Esophagus mucosa (tissue), 1 donor: ENCODE results near the gene PRKCE. TPM values are rescaled to one million over a fixed set of nuclear protein-coding genes. Genes with fewer than 3 reads are reported as not detected.
"Not testable (repeated sequence)": the region's sequence is repeated elsewhere in the genome, so short reads cannot be mapped to it uniquely, and the experiment has no call there.

ENCODE experiments used
- ATAC-seq: fragments of 200-7000 bp; cut with Tn5 transposase; one replicate; pipeline ENCODE4 v1.9.1; 2020
- total RNA-seq: library from RNA; stranded (reverse); gene quantifications from one replicate; pipeline ENCODE4 v1.2.4, GENCODE V29; 2023
- donor health status: DM: yes; HTN: yes; CAD: no.

The PRKCE gene
- total RNA-seq, 1 donor from 2014 or later = 13.1 TPM

DNA sequence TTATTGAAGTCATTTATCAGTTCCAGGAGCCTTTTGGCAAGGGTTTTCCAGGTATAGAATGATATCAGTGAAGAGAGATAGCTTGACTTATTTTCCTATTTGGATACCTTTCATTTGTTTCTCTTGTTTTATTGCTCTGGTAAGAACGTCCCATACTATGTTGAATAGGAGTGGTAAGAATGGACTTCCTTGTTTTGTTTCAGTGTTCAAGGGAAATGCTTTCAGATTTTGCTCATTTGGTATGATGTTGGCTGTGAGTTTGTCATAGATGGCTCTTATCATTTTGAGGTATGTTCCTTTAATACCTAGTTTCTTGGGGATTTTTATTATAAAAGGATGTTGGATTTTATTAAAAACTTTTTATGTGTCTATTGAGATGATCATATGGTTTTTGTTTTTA, 558.6 kb downstream of the PRKCE start:
- no peak for ATAC-seq

GRCh38 chr2:46211461-46211860, 560.0 kb downstream of the PRKCE start:
- ATAC-seq = no peak

DNA sequence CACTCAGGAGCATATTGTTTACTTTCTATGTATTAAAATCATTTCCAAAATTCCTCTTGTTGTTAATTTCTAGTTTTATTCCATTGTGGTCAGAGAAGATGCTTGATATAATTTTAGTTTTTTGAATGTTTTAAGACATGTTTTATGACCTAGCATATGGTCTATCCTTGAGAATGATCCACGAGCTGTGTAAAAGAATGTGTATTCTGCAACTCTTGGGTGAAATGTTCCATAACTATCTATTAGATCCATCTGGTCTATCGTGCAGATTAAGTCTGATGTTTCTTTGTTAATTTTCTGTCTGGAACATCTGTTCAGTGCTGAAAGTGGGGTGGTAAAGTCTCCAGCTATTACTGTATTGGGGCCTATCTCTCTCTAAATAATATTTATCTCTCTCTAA, 562.4 kb downstream of the PRKCE start:
- no peak for ATAC-seq

DNA sequence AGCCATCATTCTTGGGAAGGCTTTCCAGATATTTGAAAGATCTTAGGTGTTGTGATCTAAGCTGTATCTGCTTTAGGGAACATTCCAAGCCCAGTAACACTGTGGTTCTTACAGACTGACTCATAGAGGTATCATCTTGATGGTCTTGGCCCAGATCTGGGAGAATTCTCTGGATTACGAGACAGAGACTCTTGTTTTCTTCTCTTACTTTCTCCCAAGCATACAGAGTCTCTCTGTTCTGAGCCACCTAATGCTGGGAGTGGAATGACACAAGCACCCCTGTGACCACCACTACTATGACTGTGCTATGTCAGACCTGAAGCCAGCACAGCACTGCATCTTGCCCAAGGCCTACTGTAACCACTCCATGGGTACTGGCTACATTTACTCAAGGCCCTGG, 564.7 kb downstream of the PRKCE start:
- ATAC-seq = no peak

DNA sequence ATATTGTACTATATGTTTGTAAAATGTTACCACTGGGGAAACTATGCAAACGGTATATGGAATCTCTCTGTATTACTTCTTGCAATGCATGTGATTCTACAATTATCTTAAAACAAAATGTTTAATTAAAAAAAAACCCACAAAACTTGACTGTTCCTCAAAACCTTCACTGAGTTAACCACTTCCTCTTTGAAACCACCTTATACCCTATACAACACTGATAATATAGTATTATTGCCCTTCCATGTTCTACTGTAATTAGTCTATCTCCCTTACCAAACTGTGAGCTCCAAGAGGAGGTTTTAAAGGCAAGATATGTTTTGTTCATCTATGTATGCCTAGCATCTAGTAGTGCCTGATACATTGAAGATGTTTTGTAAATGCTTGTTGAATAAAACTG, 572.0 kb downstream of the PRKCE start:
- not testable (repeated sequence) for ATAC-seq

- ATAC-seq = no peak
These were observed 573.7 kb downstream of the PRKCE start for GRCh38 chr2:46225150-46225625.

- no peak for ATAC-seq
These were observed 574.3 kb downstream of the PRKCE start for GRCh38 chr2:46225730-46226129.

DNA sequence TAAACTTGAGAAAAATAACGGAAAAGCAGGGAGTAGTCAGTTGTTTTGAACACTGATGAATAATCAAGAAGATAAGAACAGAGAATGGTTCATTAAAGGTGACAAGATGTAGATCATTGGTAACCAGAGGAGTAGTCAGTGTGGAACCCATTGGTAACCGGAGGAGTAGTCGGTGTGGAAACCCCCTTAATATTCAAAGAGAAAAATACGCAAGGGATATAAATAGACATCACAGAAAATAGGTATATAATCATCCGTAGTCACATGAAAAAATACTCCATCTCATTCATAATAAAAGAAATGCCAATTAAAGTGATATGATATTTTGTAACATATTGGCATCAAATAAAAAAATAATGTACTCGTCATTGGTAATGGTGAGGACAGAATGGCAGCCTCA, 575.1 kb downstream of the PRKCE start:
- no peak for ATAC-seq

DNA sequence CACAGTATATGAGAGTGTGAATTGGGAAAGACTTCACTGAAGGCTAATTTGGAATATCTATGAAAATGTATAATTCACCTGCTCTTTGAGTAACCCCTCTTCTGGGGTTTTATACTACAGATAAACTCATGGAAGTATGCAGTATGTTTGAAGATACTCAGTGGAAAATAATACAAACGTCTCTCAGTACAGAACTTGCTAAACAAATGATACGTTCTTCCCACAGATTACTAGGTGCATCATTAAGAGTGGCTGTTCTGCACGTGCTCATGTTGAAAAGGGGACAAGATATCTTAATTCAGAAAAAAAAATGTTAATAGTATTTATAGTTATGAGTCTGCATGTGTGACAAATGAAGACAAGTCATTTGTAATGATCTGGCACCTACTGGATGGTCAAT, 575.5 kb downstream of the PRKCE start:
- ATAC-seq = no peak

DNA sequence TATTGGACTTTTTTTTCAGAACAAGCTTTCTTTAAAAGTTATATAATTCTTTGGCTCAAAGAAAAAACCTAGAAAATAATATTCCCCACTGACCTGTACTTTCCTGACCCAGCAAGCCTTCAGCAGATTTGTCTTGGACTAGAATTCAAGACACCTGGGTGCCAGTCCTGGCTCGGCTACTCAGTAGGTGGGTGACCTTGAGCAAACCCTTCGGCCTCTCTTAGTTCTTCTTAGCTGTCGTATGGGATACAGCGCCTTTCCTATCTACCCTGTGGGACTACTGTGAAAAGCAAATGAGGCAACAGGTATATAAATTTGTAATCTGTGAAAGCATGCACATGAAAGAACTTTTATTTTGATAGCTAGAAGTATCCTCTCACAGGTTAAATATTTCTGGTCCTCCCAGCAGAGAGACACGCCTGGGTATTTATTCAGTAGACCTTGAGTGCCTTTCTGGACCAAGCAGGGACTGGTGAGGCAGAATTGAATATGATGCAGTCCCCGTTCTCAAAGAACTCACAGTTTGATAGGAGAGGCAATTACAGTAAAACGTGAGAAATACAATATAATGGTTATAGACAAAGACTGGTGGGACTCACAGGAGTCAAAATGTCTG, 576.3 kb downstream of the PRKCE start:
- ATAC-seq = no peak

DNA sequence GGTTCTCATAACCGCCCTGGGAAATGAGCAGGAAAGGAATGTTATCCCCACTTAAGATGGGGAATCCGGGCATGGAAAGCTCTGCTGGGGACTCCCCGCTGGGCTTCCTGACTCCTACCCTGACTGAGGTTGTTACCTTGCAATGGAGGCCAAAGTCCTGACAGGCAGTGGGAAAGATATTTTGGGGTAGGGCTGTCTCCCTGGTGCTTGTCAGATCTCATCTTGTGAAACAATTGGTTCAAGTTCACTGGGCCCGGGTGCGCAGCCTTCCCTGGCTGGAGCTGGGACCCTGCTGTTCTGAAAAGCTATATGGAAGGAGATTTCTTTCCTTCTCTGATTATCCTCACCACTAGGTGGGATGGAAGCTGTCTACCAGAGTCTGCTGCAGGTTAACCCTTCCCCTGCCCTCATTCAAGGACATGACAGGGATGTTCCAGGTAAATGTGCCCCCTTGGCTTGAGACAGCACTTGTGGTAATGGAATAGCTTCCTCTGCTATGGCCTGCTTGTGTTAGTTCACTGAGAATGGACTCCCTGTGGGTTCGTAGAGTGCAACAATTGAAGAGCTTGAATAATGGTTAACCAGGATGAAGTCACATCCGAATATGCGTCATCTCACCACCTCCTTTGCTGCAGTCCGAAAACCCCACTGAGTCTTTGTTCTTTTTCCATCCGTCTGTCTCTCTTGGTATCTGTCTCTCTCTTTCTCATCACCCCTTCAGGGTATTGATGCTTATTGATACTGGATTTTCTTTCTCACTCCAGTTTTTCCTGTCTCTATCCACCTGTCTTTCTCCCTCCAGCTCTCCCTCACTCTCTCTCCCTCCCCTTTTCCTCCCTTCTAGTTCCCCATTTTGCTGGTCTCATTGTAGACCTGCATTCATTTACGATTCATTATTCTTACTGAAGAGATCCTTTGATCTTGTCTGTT, 577.9 kb downstream of the PRKCE start:
- ATAC-seq = no peak

GRCh38 chr2:46230115-46230571, 578.7 kb downstream of the PRKCE start:
- ATAC-seq = peak; percentile 81

GRCh38 chr2:46230677-46231425, 579.4 kb downstream of the PRKCE start:
- ATAC-seq = no peak

DNA sequence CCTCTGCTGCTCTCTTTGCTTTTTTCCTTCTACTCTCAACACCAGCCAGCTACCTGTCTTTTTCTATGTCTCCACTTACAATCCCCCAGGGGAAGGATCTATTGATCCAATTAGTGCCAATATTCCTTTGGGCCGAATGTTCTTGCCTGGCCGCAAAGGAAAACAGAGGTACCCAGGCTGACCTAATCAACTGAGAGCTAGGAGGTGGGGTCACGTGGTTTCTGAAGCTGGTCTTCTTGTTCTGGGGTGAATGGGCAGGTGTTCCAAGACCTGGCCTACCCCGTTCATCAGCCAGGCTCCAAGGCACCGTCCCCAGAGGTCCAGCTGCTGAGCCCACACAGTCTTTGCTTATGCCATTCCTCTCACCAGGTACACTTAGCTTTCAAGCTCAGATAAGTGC, 580.2 kb downstream of the PRKCE start:
- no peak for ATAC-seq

DNA sequence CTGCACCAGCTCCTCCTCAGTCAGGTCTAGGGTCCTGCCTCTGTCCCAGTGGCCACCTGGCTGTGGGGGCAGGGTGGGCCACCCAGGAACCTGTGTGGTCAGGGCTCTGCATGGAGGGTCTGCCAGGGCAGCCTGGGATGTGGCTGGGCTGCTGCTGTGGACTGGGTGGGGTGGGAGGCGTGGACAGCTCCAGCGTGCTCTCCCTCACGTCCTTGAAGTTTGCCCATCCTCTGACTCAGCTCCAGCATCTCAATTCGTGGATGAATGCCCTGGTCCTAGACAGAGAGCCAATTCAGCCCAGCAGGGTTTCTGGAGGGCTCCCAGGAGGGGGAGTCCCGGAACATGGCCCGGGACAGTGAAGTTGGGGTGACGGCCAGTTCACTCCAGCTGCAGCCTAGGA, 581.4 kb downstream of the PRKCE start:
- no peak for ATAC-seq

DNA sequence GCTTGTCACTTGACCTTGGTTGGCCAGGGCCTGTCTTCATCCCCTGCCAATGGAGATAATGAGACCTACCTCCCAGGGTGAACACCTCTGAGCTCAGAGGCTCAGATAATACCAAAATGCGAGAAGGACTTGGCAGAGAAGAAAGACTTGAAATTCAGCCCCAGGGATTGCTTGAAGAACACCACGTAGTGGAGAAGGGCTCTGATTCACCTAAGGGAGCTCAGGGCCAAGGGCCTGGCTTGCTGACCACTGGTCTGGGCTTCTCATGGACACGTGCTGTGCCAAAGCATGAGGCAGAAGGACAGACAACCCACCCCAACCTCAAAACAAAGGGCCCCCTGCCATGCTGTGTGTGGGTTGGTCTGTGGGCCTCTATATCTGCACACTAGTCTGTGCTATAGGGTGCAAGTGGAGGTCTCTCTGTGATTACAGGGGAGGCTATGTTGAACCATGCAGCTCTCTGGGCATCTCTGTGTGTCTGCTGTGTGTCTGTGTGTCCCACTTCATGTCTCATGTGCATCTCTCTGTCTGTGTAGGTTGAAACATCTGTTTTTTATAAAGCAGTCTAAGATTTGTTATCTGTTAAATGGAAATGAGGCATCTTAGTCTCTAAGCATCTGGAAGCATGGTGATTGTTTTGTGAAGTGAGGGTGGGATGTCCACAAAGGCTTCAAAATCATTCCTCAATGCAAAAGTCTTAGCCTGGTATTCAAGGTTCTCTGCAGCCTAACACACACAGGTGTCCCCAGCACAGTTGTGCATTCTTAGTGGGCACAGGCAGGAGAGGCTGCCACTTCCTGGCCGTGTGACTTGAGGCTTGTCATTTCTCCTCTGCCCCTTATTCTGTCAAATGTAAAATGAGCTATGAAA, 584.8 kb downstream of the PRKCE start:
- no peak for ATAC-seq

GRCh38 chr2:46236876-46237859, 585.7 kb downstream of the PRKCE start:
- no peak for ATAC-seq
